SK-N-SH treated with all-trans-retinoic acid at 6 μM for 48 hours (cell line): Measurements from ENCODE around the gene STARD10.

Experiments
- ATAC-seq: fragments of 200-7000 bp; cut with Tn5 transposase; 3 replicates; pipeline ENCODE4 v1.9.1; 2020; ENCODE audit warnings: mild to moderate bottlenecking, moderate library complexity
- ARNTL ChIP-seq: fragments of 450-650 bp; formaldehyde crosslinking; IDR thresholded peaks from 2 replicates; pipeline ENCODE4 v1.5.0; 2020; ENCODE audit warnings: low read depth, mild to moderate bottlenecking, moderate library complexity, borderline replicate concordance
- CREB5 ChIP-seq: fragments of 250-450 bp; sonication (Bioruptor Pico); IDR thresholded peaks from 2 replicates; pipeline ENCODE4 v1.5.1; 2020; ENCODE audit warnings: low read depth, mild to moderate bottlenecking, moderate library complexity
- CSDC2 ChIP-seq: fragments of 250-450 bp; sonication (Bioruptor Pico); IDR thresholded peaks from 2 replicates; pipeline ENCODE4 v1.5.0; 2020; ENCODE audit warnings: mild to moderate bottlenecking, moderate library complexity
- CSRNP3 ChIP-seq: fragments of 250-450 bp; sonication (Bioruptor Pico); IDR thresholded peaks from 2 replicates; pipeline ENCODE4 v1.5.1; 2021; ENCODE audit warnings: mild to moderate bottlenecking, moderate library complexity
- ESRRG ChIP-seq: fragments of 250-450 bp; sonication (Bioruptor Pico); IDR thresholded peaks from 2 replicates; pipeline ENCODE4 v1.6.1; 2021; ENCODE audit warnings: mild to moderate bottlenecking
- GLIS3 ChIP-seq: fragments of 250-450 bp; sonication (Bioruptor Pico); IDR thresholded peaks from 2 replicates; pipeline ENCODE4 v1.5.0; 2020; ENCODE audit warnings: mild to moderate bottlenecking, moderate library complexity
- ISL1 ChIP-seq: fragments of 250-450 bp; sonication (Bioruptor Pico); IDR thresholded peaks from 2 replicates; pipeline ENCODE4 v2.1.2; 2022; ENCODE audit warnings: mild to moderate bottlenecking, moderate library complexity
- OSR1 ChIP-seq: fragments of 250-450 bp; sonication (Bioruptor Pico); IDR thresholded peaks from 2 replicates; pipeline ENCODE4 v1.8.0; 2022; ENCODE audit warnings: moderate library complexity, mild to moderate bottlenecking, inconsistent platforms
- PATZ1 ChIP-seq: fragments of 250-450 bp; sonication (Bioruptor Pico); IDR thresholded peaks from 2 replicates; pipeline ENCODE4 v1.8.0; 2020; ENCODE audit warnings: mild to moderate bottlenecking, moderate library complexity, borderline replicate concordance
- PPARA ChIP-seq: fragments of 250-450 bp; sonication (Bioruptor Pico); IDR thresholded peaks from 2 replicates; pipeline ENCODE4 v1.5.0; 2020; ENCODE audit warnings: mild to moderate bottlenecking, borderline replicate concordance
- RARB ChIP-seq: fragments of 250-450 bp; sonication (Bioruptor Pico); IDR thresholded peaks from 2 replicates; pipeline ENCODE4 v1.8.0; 2021; ENCODE audit warnings: mild to moderate bottlenecking, moderate library complexity
- SNAI2 ChIP-seq: fragments of 250-450 bp; sonication (Bioruptor Pico); IDR thresholded peaks from 2 replicates; pipeline ENCODE4 v1.5.0; 2020; ENCODE audit warnings: mild to moderate bottlenecking, moderate library complexity
- TCF4 ChIP-seq: fragments of 250-450 bp; sonication (Bioruptor Pico); IDR thresholded peaks from 2 replicates; pipeline ENCODE4 v1.8.0; 2021; ENCODE audit warnings: mild to moderate bottlenecking, moderate library complexity, borderline replicate concordance
- TOX ChIP-seq: fragments of 250-450 bp; sonication (Bioruptor Pico); IDR thresholded peaks from 2 replicates; pipeline ENCODE4 v1.8.0; 2021; ENCODE audit warnings: mild to moderate bottlenecking, moderate library complexity, borderline replicate concordance
- TSHZ2 ChIP-seq: fragments of 250-450 bp; sonication (Bioruptor Pico); IDR thresholded peaks from 2 replicates; pipeline ENCODE4 v1.5.0; 2020; ENCODE audit warnings: mild to moderate bottlenecking, moderate library complexity
- ZC3H10 ChIP-seq: fragments of 250-450 bp; sonication (Bioruptor Pico); IDR thresholded peaks from 2 replicates; pipeline ENCODE4 v1.5.1; 2021; ENCODE audit warnings: mild to moderate bottlenecking, moderate library complexity
- ZFP3 ChIP-seq: fragments of 250-450 bp; sonication (Bioruptor Pico); IDR thresholded peaks from 2 replicates; pipeline ENCODE4 v1.5.0; 2020; ENCODE audit warnings: mild to moderate bottlenecking, moderate library complexity
- ZFP30 ChIP-seq: fragments of 450-650 bp; formaldehyde crosslinking; IDR thresholded peaks from 2 replicates; pipeline ENCODE4 v1.5.0; 2022; ENCODE audit warnings: mild to moderate bottlenecking, moderate library complexity
- ZNF565 ChIP-seq: fragments of 450-650 bp; formaldehyde crosslinking; conservative IDR thresholded peaks from 2 replicates; pipeline ENCODE4 v1.5.0; 2020; ENCODE audit warnings: low read depth, mild to moderate bottlenecking, moderate library complexity
- ZNF70 ChIP-seq: fragments of 450-650 bp; formaldehyde crosslinking; IDR thresholded peaks from 2 replicates; pipeline ENCODE4 v1.5.0; 2020; ENCODE audit warnings: mild to moderate bottlenecking, moderate library complexity
- ZNF8 ChIP-seq: fragments of 450-650 bp; formaldehyde crosslinking; IDR thresholded peaks from 2 replicates; pipeline ENCODE4 v1.5.0; 2020; ENCODE audit warnings: mild to moderate bottlenecking, moderate library complexity

STARD10 gene

GRCh38 chr11:72775288-72776110 lies 18.3 kb downstream of the STARD10 start:
- no peak for ATAC-seq
- TF ChIP-seq RARB = no peak
- no peak for TF ChIP-seq CSDC2
- TF ChIP-seq TCF4 (CRISPR knock-in tag) = no peak
- TF ChIP-seq ISL1 (CRISPR knock-in tag) = no peak
- no peak for TF ChIP-seq OSR1 (CRISPR knock-in tag)
- TF ChIP-seq ZNF70 = no peak
- TF ChIP-seq CREB5 = no peak
- no peak for TF ChIP-seq ARNTL (CRISPR knock-in tag)
- TF ChIP-seq ZC3H10 = no peak
- no peak for TF ChIP-seq PPARA (CRISPR knock-in tag)
- TF ChIP-seq ZNF8 (CRISPR knock-in tag) = no peak
- no peak for TF ChIP-seq TSHZ2 (CRISPR knock-in tag)
- TF ChIP-seq ZFP30 (CRISPR knock-in tag) = no peak
- no peak for TF ChIP-seq ZFP3
- no peak for TF ChIP-seq ZNF565 (CRISPR knock-in tag)
- no peak for TF ChIP-seq ESRRG (CRISPR knock-in tag)
- no peak for TF ChIP-seq TOX (CRISPR knock-in tag)
- TF ChIP-seq GLIS3 (CRISPR knock-in tag) = no peak

- ATAC-seq = no peak
- TF ChIP-seq GLIS3 (CRISPR knock-in tag) (no peak), ISL1 (CRISPR knock-in tag) (no peak), PPARA (CRISPR knock-in tag) (no peak), ZNF70 (no peak), OSR1 (CRISPR knock-in tag) (no peak), CREB5 (no peak), ARNTL (CRISPR knock-in tag) (no peak), PATZ1 (CRISPR knock-in tag) (no peak)
Measured at GRCh38 chr11:72774499-72774898, 19.3 kb downstream of the STARD10 start.

- TF ChIP-seq ZC3H10 (no peak), CREB5 (no peak), CSRNP3 (CRISPR knock-in tag) (no peak), TOX (CRISPR knock-in tag) (no peak), ZNF8 (CRISPR knock-in tag) (no peak), SNAI2 (CRISPR knock-in tag) (no peak), TSHZ2 (CRISPR knock-in tag) (no peak), ARNTL (CRISPR knock-in tag) (no peak), ZFP3 (no peak), OSR1 (CRISPR knock-in tag) (no peak), RARB (no peak)
- ATAC-seq = no peak
Measured at GRCh38 chr11:72773696-72774095, 20.2 kb downstream of the STARD10 start.
